K562 (cell line): ENCODE measurements around the gene CD79A. TPM values are rescaled to one million over a fixed set of nuclear protein-coding genes. Genes with fewer than 3 reads are reported as not detected.

Source experiments
- CBFA2T3 ChIP-seq: fragments of 450-650 bp; IDR thresholded peaks from 2 replicates; pipeline ENCODE4 v1.6.1; 2017
- CREM ChIP-seq: IDR thresholded peaks from 2 replicates; pipeline ENCODE4 v1.6.1; 2014; ENCODE audit warnings: antibody characterized with exemption, low read depth
- MTA3 ChIP-seq: fragments of 450-650 bp; formaldehyde crosslinking; IDR thresholded peaks from 2 replicates; pipeline ENCODE4 v1.6.1; 2017; ENCODE audit warnings: mild to moderate bottlenecking, borderline replicate concordance
- POLR2AphosphoS2 ChIP-seq: IDR thresholded peaks from 2 replicates; pipeline ENCODE4 v1.6.1; 2012; ENCODE audit warnings: low read length, improper control_type of control experiment
- PRMT5 ChIP-seq: sonication (generic); formaldehyde crosslinking; IDR thresholded peaks from 2 replicates; pipeline ENCODE4 v1.5.0; 2020; ENCODE audit warnings: missing genetic modification reagents
- SETDB1 ChIP-seq: IDR thresholded peaks from one replicate; pipeline ENCODE4 v1.6.1; 2012; ENCODE audit warnings: low read length, control low read depth, inconsistent platforms
- SNIP1 ChIP-seq: fragments of 450-650 bp; IDR thresholded peaks from 2 replicates; pipeline ENCODE4 v1.7.1; 2017; ENCODE audit warnings: low read depth, mild to moderate bottlenecking
- TAL1 ChIP-seq: fragments of 450-650 bp; IDR thresholded peaks from 2 replicates; pipeline ENCODE4 v1.6.1; 2016; ENCODE audit warnings: mild to moderate bottlenecking
- ZBTB1 ChIP-seq: sonication (generic); formaldehyde crosslinking; IDR thresholded peaks from 2 replicates; pipeline ENCODE4 v1.8.1; 2023; ENCODE audit warnings: missing genetic modification reagents, low read depth, mild to moderate bottlenecking, borderline replicate concordance
- ZNF586 ChIP-seq: fragments of 450-650 bp; formaldehyde crosslinking; conservative IDR thresholded peaks from 2 replicates; pipeline ENCODE4 v1.4.0; 2020; ENCODE audit warnings: mild to moderate bottlenecking, moderate library complexity
- polyA plus RNA-seq, 8 experiments: library from polyadenylated mRNA; depleted of rRNA in 4 of 8; stranded (reverse) in 5 of 8; unstranded in 3 of 8; fragments of >200 nt; fragmentation: Nextera tagmentation in 2 of 8; fragmentation: Illumina TruSeq in 1 of 8; extraction: Ambion mirVana in 2 of 8; extraction: Trizol in 1 of 8; gene quantifications; 2 replicates each; pipeline versions ENCODE4 v1.2.1 to v1.2.3, GENCODE V29; 2011 to 2014; ENCODE audit warnings: inconsistent platforms in 1 of 8, missing spikeins in 1 of 8
- total RNA-seq, 7 experiments: library from RNA; depleted of rRNA in 6 of 7; stranded (reverse); fragments of >200 nt in 6 of 7; fragmentation: Illumina TruSeq in 2 of 7; extraction: Trizol in 2 of 7; gene quantifications; 2 replicates each; pipeline versions ENCODE4 v1.2.1 to v1.2.3, GENCODE V29; 2011 to 2021; ENCODE audit warnings: low replicate concordance in 1 of 7
- TF ChIP-seq, protein P1 (sequence below): fragments of 450-650 bp; formaldehyde crosslinking; IDR thresholded peaks from 2 replicates; pipeline ENCODE4 v1.4.0; 2020; ENCODE audit warnings: mild to moderate bottlenecking, moderate library complexity

CD79A gene
- total and polyA plus RNA-seq, 9 of the 15 experiments (the other 6 are each of a cell fraction or from before 2014, with no cell fraction given) = 0.04 to 0.72 (median 0.17) TPM; not detected in 3

DNA sequence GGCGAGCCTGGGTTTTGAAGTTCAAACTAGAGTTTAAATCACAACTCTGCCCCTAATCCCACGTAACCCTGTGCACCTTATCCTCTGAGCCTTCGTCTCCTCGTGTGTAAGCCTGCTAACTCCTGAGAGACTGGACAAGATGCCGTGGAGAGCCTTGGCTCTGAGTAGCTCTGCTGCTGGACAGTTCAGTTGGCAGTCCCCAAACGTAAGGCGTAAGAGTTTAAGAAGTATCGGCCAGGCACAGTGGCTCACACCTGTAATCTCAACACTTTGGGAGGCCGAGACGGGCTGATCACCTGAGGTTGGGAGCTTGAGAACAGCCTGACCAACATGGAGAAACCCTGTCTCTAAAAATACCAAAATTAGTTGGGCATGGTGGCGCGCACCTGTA, 4.7 kb upstream of the CD79A start (continued):
- TF ChIP-seq, protein P1, sequence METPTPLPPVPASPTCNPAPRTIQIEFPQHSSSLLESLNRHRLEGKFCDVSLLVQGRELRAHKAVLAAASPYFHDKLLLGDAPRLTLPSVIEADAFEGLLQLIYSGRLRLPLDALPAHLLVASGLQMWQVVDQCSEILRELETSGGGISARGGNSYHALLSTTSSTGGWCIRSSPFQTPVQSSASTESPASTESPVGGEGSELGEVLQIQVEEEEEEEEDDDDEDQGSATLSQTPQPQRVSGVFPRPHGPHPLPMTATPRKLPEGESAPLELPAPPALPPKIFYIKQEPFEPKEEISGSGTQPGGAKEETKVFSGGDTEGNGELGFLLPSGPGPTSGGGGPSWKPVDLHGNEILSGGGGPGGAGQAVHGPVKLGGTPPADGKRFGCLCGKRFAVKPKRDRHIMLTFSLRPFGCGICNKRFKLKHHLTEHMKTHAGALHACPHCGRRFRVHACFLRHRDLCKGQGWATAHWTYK (CRISPR knock-in tag) = no peak
- TF ChIP-seq POLR2AphosphoS2 = 0 out of 2 replicates have a peak, but pooled peaks have one; percentile 17
- no peak for TF ChIP-seq SETDB1
- no peak for TF ChIP-seq MTA3
- TF ChIP-seq ZNF586 (CRISPR knock-in tag) = no peak
- 0 out of 2 replicates have a peak, but pooled peaks have one; percentile 5 for TF ChIP-seq CREM
- TF ChIP-seq PRMT5 (CRISPR knock-in tag) = no peak
- no peak for TF ChIP-seq CBFA2T3
- no peak for TF ChIP-seq SNIP1
- TF ChIP-seq TAL1 = no peak
- TF ChIP-seq ZBTB1 = no peak
